Measurements from ENCODE around the gene CCNF.
"Not testable (repeated sequence)": the region's sequence is repeated elsewhere in the genome, so short reads cannot be mapped to it uniquely, and the experiment has no call there.

The CCNF gene, protein sequence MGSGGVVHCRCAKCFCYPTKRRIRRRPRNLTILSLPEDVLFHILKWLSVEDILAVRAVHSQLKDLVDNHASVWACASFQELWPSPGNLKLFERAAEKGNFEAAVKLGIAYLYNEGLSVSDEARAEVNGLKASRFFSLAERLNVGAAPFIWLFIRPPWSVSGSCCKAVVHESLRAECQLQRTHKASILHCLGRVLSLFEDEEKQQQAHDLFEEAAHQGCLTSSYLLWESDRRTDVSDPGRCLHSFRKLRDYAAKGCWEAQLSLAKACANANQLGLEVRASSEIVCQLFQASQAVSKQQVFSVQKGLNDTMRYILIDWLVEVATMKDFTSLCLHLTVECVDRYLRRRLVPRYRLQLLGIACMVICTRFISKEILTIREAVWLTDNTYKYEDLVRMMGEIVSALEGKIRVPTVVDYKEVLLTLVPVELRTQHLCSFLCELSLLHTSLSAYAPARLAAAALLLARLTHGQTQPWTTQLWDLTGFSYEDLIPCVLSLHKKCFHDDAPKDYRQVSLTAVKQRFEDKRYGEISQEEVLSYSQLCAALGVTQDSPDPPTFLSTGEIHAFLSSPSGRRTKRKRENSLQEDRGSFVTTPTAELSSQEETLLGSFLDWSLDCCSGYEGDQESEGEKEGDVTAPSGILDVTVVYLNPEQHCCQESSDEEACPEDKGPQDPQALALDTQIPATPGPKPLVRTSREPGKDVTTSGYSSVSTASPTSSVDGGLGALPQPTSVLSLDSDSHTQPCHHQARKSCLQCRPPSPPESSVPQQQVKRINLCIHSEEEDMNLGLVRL

DNA sequence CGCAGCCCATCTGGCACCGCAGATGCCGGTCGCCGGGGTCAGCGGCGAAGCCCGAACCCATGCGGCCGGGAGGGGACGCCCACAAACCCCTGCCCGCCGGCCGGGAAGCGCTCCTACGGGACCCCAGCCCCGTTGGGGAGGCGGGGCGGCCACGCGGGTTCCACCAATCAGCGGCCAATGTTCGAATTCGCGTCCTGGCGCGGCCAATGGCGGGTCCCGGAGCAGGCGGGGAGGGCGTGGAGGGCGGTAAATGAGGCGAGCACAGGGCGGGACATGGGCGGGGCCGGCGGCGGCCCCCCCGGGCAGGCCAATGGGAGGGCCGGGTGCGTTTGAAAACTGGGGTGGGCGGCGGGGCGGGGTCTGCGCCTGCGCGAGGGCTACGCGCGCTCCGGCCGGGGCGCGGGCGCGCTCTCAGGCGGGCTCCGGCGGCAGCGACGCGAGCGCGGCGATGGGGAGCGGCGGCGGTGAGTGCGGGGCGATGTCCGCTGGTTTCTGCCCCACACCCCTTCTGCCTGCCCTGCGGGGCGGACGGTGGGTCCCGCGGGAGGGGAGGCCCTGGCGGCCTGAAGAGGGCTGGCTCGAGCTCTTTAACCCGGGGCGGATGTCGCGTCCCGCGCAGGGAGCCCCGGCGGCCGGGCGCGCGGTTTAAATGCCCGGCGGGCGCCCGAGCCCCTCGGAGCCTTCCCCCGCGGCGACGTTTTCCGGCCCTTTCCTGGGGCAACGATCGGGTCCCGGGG lies at the start of gene CCNF:
Gene CCNF (plus strand): TSS at position 414 of the 737 bp plus-strand sequence. CDS start 35 bp downstream, at position 449.
- DNase-seq = peak; percentile 97 to 98

DNA sequence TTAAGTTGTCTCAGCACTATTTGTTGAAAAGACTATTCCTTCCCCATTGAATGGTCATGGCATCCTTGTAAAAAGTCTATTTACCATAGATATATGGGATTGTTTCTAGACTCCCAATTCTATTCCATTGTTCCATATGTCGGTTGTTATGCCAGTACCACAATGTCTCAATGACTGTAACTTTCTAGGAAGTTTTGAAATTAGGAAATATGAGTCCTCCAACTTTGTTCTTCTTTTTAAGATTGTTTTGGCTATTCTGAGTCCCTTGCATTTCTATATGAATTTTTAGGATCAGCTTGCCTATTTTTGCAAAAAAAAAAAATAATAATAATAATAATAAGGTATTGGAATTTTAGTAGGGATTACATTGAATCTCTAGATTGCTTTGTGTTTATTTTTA lies 45.7 kb upstream of the CCNF start:
- DNase-seq = no peak

DNA sequence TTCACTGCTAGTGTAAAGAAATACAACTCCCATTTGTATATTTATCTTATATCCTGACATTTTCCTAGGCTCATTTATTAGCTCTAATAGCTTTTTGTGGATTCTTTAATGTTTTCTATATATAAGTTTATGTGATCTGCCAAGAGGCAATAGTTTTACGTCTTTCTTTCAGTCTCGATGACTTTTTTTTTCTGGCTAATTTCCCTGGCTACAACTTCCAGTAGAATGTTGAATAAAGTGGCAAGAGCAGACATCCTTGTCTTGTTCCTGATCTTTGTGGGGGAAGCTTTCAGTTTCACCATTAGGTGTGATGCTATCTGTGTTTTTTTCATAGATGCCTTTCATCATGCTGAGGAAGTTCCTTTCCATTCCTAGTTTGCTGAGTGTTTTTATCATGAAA lies 44.8 kb upstream of the CCNF start:
- DNase-seq = no peak

DNA sequence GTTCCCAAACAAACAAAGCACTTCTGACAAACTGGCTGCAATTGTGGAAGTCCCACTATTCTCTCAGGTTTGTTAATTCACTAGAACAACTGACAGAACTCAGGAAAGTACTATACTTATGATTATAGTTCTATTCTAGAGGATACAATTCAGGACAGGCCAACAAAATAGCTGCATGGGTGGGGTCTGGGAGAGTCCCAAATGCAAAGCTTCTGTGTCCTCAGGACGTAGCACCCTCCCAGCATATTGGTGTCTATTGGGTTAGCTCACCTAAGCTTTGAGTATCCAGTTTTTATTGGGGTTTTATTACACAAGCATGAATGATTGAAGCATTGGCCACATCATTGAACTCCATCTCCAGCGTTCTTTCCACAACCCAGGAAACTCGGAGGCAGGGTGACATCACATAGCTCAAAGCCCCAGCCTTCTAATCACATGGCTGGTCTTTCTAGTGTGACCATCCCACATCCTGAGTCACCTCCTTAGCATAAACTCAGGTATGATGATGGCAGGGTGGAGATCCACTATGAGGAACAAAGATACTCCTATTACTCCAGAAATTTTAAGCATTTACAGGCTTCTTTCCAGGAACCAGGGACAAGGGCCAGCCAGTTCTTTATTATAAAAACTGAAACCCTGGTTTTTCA lies 43.9 kb upstream of the CCNF start:
- no peak for DNase-seq

DNA sequence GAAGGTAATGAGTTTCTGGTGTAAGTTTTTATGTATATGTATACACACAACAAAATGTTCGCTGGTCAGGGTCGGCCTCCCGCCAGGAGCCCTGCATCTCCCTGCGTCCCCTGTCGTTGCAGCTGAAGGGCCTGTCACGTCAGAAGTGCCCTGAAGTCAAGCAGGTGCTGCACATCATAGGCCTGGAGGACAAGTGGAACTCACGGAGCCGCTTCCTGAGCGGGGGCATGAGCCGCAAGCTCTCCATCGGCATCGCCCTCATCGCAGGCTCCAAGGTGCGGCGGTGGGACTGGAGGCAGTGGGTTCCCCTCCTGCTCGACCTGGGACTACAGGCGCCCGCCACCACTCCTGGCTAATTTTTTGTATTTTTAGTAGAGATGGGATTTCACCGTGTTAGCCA lies 43.3 kb upstream of the CCNF start:
- DNase-seq = not testable (repeated sequence)

DNA sequence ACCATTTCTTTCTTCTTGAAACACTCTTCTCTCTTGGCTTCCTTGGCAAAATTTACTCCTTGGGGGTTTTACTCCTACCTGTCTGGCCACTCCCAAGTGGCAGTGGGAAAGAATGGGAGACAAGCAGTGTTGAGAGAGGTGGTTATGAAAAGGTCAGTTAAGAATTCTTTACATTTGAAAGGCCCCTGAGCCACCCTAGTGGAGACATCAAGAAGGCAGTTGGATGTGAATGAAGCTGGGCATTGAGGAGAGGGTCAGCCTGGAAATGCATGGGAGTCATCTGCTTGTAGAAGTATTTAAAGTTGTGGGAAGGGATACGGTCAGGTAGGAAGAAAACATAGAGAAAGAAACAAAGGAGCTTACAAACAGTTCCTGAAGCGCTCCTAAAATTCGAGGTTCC lies 42.3 kb upstream of the CCNF start:
- DNase-seq = no peak

DNA sequence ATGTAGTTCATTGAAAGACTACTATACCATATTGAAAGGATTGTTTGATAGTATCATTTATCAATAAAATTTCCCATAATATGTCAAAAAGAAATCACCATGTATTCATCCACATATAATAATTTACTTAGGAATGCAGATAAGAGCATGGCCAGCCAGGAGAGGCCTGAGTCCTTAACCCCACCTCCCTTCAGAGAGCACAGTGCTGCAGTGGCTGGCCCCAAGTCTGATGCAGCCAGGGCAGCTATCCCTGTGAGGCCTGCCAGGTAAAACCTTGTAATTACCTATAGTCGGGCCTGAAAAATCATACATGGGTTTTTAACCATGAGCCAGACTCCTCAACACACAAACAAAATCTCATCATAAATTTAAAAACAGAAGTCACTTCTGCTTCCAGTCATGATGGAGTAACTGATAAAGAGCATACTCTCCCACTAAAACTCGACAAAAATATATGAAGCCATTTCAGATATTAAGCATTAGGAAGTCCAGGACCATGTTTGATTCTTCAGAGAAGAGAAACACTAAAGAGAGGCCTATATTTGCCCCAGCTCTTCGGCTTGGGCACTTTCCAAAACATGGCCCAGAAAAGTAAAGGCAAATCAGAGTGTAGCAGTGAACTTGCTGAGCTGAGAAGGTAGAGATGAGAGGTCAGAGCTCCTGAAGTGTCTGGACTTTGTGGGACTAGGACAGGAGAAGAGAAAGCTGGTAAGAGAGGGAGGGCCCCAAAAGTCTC lies 40.9 kb upstream of the CCNF start:
- DNase-seq = no peak

DNA sequence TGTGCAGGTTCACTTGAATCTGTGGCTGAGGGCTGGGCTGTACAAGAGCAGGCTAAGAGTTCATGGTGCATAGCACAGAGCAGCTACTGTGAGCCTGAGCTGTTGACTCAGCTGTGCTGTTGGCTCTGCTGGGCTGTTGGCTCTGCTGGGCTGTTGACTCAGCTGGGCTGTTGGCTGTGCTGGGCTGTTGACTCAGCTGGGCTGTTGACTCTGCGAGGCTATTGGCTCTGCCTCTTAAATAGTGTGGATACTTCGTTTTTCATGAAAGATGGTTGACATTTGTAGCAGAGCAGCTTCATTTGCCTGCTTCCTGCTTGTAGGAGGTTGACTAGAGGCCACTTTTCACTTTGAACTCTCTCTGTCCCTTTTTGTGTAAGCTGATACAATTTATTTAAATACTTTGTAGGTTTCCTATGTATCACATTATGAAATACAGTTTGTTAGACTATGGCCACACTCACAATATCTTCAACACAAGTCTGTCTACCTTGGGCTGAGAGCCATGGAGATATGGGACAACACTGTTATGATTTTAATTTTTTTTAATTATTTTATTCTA lies 40.3 kb upstream of the CCNF start:
- DNase-seq = no peak

DNA sequence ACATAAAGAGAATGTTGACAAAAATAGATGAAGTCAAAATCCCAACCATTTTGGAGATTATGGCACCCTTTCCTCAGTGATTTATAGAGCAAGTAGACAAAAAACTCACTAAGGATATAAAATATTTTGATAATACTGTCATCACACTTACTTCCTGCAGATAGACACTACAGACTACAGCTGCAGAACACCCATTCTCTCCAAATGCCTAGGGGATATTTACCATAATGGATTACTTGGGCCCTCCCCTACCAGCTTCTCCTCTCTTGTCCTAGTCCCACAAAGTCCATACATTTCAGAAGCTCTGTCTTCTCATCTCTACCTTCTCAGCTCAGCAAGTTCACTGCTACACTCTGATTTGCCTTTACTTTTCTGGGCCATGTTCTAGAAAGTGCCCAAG lies 37.2 kb upstream of the CCNF start:
- DNase-seq = no peak

DNA sequence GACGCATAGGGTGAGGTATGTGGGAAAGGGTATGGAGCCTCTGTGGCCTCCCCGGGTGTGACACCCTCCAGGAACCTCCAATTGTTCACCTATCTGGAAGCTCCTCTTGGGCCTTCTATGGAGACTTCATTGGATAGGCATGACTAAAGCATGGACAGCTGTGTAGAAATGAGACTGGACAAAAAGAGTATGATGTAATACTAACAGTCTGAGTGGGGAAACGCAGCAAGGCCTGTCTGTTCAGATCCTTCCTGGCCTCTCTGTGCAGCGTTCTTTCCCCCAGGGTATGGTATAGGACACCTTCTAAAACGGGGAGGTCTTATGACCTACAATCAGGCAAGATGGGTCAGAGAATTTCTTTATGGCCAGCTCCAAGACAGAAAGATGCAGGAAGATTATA lies 30.7 kb upstream of the CCNF start:
- no peak for DNase-seq

DNA sequence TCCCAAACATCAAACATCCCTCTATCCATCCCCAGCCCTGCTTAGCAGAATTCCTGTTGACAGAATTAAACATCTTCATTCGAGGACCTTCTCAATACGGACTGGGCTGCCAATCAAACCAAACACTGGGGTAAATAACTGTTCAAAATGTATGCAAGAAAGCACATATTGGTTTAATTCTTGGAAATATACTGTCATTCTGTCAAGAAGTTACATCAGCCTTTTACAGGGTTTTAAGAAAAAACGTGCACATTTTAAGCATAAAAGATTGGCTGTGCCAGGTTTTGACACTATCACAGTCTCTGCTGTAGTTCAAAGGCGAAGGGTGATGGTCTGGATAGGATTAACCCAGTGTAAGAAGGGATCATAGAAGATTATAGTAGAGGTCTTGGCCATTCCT lies 25.1 kb upstream of the CCNF start:
- DNase-seq = no peak

DNA sequence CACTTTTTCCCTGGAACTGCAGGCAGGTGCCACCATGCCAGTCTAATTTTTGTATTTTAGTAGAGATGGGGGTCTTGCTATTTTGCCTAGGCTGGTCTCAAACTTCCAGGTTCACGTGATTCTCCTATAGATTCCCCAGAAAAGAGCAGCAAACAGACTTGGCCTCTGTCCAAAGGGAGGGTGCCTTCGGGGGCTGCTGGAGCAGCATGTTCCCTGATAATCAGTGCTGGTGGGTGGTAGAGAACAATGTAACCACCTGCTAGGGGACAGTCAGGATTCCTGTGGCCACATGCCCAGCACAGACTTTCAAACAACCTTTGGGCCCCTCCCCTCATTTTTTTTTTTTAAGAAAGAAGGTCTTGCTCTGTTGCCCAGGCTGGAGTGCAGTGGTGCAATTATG lies 14.2 kb upstream of the CCNF start:
- no peak for DNase-seq

DNA sequence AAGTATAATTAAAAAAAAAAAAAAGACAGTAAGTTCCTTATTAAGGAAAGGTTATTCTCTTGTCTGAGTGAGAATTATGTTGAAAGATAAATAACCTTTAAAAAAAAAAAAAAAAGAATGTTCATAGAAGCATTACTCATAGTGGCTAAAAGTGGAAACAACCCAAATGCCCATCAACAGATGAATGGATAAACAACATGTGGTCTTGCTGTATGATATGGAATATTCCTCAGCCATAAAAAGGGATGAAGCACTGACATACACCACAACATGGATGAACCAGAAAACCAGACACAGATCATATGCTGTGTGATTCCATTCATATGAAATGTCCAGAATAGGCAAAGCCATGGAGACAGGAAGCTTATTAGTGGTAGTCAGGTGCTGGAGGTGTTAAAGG lies 9.2 kb upstream of the CCNF start:
- DNase-seq = no peak

DNA sequence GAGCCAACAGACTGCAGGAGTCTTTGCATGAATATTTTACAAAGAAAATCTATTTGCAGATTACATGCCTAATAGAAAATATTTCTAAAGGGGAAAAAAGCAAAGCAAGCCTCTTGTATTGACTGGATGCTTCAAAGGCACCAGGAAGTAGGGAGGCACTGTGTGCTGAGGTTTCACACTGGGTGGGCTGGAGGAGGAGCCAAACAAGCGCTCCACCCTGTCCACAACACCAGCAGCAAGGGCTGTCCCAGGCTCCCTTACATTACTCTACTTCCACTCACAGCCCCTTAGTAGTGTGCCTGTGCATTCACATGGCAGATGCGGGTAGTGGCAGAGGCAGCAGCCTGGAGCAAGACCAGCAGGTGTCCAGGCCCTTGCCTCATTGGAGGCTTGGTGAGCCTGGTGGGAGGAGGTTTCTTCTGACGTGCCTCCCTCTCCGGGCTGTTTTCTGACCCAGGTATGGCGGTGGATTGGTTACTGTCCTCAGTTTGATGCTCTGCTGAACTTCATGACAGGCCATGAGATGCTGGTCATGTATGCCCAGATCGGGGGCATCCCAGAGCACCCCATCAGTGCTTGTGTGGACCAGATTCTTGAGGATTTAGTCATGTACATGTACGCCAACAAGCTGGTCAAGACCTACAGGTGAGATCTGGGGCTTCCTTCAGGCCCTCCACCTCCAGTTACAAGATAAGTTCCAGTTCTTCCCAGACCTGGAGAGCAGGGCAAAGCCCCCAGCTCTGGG lies 7.0 kb upstream of the CCNF start:
- peak in 1 of 2 experiments; percentile 33 for DNase-seq

DNA sequence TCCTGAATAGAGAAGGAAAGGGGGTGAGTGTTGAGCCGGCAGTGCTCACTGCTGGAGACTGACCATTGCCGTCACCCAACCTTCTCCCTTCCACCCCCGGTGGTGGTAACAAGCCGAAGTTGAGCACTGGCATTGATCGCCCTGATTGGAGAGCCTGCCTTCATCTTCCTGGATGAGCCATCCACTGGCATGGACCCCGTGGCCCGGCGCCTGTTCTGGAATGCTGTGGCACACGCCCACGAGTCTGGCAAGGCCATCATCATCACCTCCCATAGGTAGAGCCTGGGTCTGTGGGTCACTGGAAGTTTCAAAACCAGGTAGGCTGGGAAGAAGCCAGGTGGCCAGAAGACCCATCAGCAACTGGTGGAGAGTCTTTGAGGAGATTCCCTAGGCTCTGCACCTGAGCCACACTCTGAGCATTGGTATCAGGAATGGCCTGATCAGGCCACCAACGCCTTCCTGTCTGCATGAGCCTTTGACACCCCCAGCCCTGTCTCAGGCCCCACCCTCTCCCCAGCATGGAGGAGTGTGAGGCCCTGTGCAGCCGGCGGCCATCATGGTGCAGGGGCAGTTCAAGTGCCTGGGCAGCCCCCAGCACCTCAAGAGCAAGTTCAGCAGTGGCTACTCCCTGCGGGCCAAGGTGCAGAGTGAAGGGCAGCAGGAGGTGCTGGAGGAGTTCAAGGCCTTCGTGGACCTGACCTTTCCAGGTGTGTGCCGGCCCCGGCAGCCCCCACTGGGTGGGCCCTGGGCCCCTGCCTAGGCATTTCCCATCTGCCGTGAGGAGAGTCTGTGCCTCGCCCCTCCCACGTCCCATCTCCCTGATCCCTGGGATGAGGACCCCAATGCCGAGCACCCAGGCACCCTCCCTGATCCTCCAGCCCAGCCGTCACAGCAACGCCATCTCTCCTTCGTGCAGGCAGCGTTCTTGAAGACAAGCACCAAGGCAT lies 4.9 kb upstream of the CCNF start:
- no peak for DNase-seq

DNA sequence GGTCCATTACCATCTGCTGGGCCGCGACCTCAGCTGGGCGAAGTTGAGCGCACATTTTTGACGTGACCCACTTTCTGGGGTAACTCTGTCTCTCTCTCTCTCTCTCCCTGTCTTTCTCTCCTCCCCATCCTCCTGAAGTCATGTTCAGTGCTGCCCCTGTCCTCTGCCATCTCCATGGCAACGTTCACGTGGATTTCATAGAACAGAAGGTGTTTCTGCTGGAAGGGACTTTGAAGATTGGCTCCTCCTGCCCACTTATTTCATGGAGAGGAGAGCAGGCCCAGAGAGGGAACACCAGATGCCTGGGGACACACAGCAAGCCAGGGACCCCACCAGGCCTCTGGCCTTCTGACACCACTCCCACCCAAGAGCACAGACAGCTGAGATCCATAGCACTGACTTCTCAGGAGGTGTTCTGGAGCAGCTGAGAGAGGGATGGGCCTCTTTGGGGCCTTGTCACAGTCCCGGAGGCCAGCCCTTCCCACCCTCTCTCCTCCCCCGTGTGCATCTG lies 4.2 kb upstream of the CCNF start:
- peak in 1 of 2 experiments; percentile 51 for DNase-seq

DNA sequence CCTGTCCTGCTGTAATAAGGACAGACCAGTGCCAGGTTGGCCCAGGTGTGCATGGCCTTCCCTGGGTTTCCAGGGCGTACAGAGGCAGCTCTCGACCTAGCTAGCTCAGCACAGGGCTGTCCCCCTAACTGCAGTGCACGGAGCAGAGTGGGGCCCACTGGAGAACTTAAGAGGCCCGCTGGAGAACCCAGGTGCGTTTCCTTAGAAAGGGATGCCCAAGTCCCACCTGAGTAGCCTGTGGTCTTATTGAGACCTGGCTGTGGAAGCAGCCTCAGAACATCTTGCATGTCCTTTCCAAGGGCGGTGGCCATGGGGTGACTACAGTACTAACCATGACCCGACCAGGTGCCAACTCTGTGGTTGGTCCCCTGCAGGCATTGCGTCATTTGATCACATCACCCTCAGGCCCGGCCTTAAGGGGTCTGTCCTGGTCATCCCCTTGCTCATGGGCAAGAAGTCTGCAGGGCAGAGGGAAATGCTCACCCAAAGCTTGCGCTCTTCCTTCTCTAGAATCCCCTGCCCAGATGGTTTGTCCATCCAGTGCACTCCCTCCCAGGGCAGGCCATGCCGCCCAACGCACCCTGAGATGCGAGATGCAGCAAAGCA lies 3.3 kb upstream of the CCNF start:
- DNase-seq = no peak

DNA sequence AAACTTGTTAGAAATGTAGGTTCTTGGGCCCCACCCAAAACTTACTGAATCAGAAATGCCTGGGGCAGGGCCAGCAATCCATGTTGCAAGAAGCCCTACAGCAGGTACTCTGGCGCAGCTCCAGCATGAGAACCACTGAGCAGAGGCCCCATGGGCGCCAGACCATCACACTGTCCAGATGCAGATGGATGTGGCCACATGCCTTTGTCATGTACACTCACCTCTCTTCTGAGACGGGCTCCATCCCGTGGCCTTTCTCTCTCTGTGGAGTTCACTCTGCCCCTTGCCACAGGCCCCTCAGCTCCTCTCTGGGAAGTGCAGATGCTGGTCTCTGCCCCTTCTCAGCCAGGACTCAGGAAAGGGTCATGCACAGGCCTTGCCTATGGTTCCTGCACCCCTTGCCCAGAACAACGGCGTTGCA lies 2.3 kb upstream of the CCNF start:
- no peak for DNase-seq

DNA sequence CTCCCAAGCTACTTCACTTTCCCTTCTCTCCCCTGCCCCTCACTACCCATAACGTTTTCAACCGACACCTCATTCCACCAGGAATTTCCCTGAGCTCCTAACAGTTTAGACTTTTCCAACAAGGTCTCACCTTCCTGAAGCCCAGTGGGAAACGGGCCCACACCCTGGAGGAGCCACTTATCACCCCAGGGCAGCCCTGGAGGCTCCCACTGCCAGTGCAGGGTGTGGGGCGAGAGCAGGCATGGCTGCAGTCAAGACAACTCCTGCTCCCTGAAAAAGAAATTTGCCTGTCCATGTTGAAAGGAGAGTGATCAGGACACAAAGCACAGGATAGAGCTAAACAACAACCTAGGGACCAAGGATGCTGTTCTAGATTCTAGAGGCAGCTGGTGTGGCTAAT lies 1.7 kb upstream of the CCNF start:
- no peak for DNase-seq

All from NCI-H524 (cell line).